AG04450 (cell line): ENCODE data around the gene SPINK5. TPM values are rescaled to one million over a fixed set of nuclear protein-coding genes. Genes with fewer than 3 reads are reported as not detected.

Experiments used
- CTCF ChIA-PET: fragments of 300-600, 350-600 bp; formaldehyde crosslinking; extraction: SDS; loops from one replicate; lab custom pipeline; 2022; ENCODE audit warnings: antibody characterized with exemption, inconsistent platforms; lab: Charles Lee
- POLR2A ChIA-PET: fragments of 350-600 bp; formaldehyde crosslinking; extraction: SDS; loops from one replicate; lab custom pipeline; 2021; ENCODE audit warnings: antibody characterized with exemption, inconsistent platforms; lab: Yijun Ruan, JAX
- DNase-seq: peaks from one replicate; pipeline ENCODE4 v3.0.0-alpha.2; 2011; ENCODE audit warnings: low read depth, low spot score
- H3K27ac ChIP-seq: one replicate; pipeline ENCODE4 v1.5.1; 2012; ENCODE audit warnings: low read depth, low read length, control low read depth
- H3K27me3 ChIP-seq: one replicate; pipeline ENCODE4 v1.6.0; 2012; ENCODE audit warnings: low read length; ENCODE audit not compliant: control insufficient read depth, insufficient read depth
- H3K4me3 ChIP-seq: 2 replicates; pipeline ENCODE4 v1.5.1; 2011; ENCODE audit warnings: mild to moderate bottlenecking, low read depth, low read length, control low read depth
- H3K9me3 ChIP-seq: 2 replicates; pipeline ENCODE4 v1.5.1; 2012; ENCODE audit warnings: low read length; ENCODE audit not compliant: control insufficient read depth, insufficient read depth
- polyA plus RNA-seq: library from polyadenylated mRNA; depleted of rRNA; stranded (reverse); fragments of >200 nt; gene quantifications from 2 replicates; pipeline ENCODE4 v1.2.3, GENCODE V29; 2011
- TF ChIP-seq, protein P1 (sequence below): IDR thresholded peaks from 2 replicates; pipeline ENCODE4 v1.5.1; 2011; ENCODE audit warnings: low read depth, low read length, control low read depth, inconsistent platforms

SPINK5 gene
- polyA plus RNA-seq, 1 experiment, result not detected

DNA sequence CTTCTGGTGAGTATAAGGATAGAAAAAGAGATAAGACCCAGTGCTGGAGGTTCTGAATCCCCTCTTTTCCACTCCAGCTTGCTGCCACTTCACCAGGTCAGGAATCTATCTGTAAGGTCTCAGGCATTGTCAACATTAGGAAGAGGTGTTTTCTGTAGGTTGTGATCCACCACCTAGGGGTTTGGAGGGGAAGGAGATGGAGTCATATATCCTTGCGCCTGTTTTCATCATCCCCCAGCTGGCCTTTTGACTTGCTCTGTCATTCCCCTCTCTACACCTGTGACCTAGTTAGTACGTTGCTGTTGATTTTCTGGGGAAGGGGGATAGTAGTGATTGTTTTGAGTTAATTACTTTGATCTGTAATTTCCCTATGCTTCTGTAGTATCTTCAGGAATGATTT, 20.5 kb downstream of the SPINK5 start:
- CTCF ChIA-PET, result no interaction called here
- no peak overlapping the region for H3K4me3 ChIP-seq
- no peak for DNase-seq
- no peak overlapping the region for H3K27ac ChIP-seq
- no peaks in the 10 kb centered on the region for H3K27me3 ChIP-seq
- POLR2A ChIA-PET, result no interaction called here
- TF ChIP-seq, protein P1, sequence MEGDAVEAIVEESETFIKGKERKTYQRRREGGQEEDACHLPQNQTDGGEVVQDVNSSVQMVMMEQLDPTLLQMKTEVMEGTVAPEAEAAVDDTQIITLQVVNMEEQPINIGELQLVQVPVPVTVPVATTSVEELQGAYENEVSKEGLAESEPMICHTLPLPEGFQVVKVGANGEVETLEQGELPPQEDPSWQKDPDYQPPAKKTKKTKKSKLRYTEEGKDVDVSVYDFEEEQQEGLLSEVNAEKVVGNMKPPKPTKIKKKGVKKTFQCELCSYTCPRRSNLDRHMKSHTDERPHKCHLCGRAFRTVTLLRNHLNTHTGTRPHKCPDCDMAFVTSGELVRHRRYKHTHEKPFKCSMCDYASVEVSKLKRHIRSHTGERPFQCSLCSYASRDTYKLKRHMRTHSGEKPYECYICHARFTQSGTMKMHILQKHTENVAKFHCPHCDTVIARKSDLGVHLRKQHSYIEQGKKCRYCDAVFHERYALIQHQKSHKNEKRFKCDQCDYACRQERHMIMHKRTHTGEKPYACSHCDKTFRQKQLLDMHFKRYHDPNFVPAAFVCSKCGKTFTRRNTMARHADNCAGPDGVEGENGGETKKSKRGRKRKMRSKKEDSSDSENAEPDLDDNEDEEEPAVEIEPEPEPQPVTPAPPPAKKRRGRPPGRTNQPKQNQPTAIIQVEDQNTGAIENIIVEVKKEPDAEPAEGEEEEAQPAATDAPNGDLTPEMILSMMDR, result no peak
- no peaks in the 10 kb centered on the region for H3K9me3 ChIP-seq

GRCh38 chr5:148085310-148085709, 21.5 kb downstream of the SPINK5 start:
- POLR2A ChIA-PET, result no interaction called here
- DNase-seq, result no peak
- Histone ChIP-seq H3K27me3 (no peaks in the 10 kb centered on the region), H3K27ac (no peak overlapping the region), H3K9me3 (no peaks in the 10 kb centered on the region), H3K4me3 (no peak overlapping the region)
- TF ChIP-seq, protein P1, result no peak
- CTCF ChIA-PET, result no interaction called here

DNA sequence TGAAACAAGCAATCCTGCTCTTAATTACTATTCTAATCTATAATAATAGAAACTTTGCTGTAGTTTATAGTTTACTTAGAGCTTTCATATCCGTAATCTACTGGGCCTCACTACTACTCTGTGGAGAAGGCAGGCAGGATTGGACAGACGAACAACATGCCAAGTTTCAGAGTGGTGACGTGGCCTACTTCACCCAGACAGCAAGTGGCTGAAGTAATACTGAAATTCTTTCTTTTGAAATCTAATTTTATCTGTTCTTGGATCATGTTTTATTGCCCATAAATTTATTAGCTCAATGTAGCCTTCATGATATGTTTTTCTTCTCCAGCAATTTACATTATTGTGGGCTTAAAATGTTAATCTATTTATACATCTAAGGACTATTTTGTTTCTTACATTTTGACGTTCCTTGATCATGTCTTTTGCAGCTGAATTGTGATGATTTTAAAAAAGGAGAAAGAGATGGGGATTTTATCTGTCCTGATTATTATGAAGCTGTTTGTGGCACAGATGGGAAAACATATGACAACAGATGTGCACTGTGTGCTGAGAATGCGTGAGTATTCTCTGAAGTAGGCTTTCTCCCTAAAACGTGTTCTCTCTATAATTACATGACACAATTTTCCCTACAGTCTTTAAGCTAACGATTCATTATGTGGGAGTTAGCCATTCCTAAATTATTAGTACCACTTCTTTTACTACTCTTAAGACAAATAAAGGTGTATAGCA, 22.4 kb downstream of the SPINK5 start:
- no peaks in the 10 kb centered on the region for H3K27me3 ChIP-seq
- no peak for DNase-seq
- CTCF ChIA-PET, result interaction anchor here (1.1 kb wide), 1 partner anchor 228 kb away, joined by 3 read pairs; no protein-coding TSS in a partner anchor

GRCh38 chr5:148090146-148090772, 26.5 kb downstream of the SPINK5 start:
- Histone ChIP-seq H3K4me3 (no peak overlapping the region), H3K27me3 (no peaks in the 10 kb centered on the region), H3K27ac (no peak overlapping the region), H3K9me3 (no peaks in the 10 kb centered on the region)
- POLR2A ChIA-PET, result no interaction called here
- no peak for DNase-seq
- CTCF ChIA-PET, result no interaction called here
- TF ChIP-seq, protein P1, result no peak

More for the DNA sequence above, 22.4 kb downstream of the SPINK5 start:
- H3K9me3 ChIP-seq, result no peaks in the 10 kb centered on the region
- TF ChIP-seq, protein P1, result no peak
- POLR2A ChIA-PET, result no interaction called here
- no peak overlapping the region for H3K27ac ChIP-seq
- no peak overlapping the region for H3K4me3 ChIP-seq

DNA sequence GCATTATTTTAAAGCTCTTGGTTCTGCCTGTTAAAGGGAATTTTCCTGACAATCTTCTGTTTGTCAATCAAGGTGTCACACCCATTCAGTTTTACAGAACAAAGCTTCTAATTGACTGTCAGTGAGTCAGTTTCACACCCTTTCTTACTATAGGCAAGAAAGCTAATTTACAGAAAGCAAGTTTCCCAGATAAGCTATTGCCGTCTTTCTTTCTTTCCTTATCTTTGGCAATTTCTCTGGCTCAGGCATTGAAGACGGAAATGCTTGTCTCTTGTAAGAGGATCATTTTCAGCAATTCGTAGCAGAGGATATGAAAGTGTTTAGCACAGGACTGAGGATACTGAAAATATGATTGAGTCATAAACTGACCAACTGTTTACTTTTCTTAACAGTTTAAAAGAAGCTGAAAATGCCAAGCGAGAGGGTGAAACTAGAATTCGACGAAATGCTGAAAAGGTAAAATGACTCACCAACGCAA, 27.0 kb downstream of the SPINK5 start:
- H3K27me3 ChIP-seq, result no peaks in the 10 kb centered on the region
- TF ChIP-seq, protein P1, result no peak
- H3K4me3 ChIP-seq, result no peak overlapping the region
- CTCF ChIA-PET, result no interaction called here
- DNase-seq, result no peak
- POLR2A ChIA-PET, result no interaction called here
- H3K27ac ChIP-seq, result no peak overlapping the region
- no peaks in the 10 kb centered on the region for H3K9me3 ChIP-seq
